ENCODE data around the gene SLC44A3. TPM values are rescaled to one million over a fixed set of nuclear protein-coding genes. Genes with fewer than 3 reads are reported as not detected.

Gene SLC44A3
- total and polyA plus RNA-seq, 2 of the 4 experiments (the other 2 are of a cell fraction) = 0.31 to 0.54 TPM

DNA sequence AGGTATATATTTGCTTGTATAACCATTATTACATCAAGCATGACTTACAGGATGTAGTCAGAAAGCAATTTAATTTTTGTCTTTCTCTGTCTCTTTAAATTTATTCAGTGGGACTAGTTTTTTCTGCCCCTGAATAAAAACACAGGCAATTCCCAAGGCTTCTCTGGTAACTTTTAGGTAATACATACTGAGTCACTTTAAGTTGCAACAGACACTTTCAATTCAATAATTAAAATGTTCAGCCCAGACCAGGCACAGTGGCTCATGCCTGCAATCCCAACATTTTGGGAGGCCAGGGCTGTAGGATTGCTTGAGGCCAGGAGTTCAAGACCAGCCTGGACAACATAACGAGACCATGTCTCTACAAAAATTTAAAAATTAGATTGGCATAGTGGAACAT lies 12.3 kb downstream of the SLC44A3 start:
- intact Hi-C loops (cut with micrococcal nuclease) (no loop called here), dilution Hi-C loops (cut with HindIII; ENCODE audit: low sequenced_read_pairs, unreplicated experiment) (no loop called here), in situ Hi-C loops (cut with MboI; ENCODE audit: low sequenced_read_pairs) (no loop called here)
- Histone ChIP-seq H4K20me1 (ENCODE audit: insufficient read depth, low read length) (no peaks in the 10 kb centered on the region), H3K36me3 (ENCODE audit: control insufficient read depth, insufficient read depth, low read length) (no peaks in the 10 kb centered on the region), H3K14ac (replicated peaks; ENCODE audit: low read depth, low read length) (no peak overlapping the region), H3K79me1 (ENCODE audit: low read depth in 1 of 2, low read length in 2 of 2) (no peaks in the 10 kb centered on the region), H2AK9ac (replicated peaks; ENCODE audit: low read depth, low read length, poor library complexity) (no peak overlapping the region), H2BK120ac (ENCODE audit: low read depth, low read length) (no peak overlapping the region), H3K4me1 (ENCODE audit: control insufficient read depth, insufficient read depth, low read length) (peaks cover 2% of the 10 kb centered on the region; the same call in 1 of the 2 replicates), H3K18ac (ENCODE audit: low read depth, low read length) (no peak overlapping the region; the same call in 1 of the 2 replicates), H3K27ac (ENCODE audit: insufficient read depth, low read length) (no peak overlapping the region), H2BK5ac (ENCODE audit: low read depth, low read length, poor library complexity, severe bottlenecking) (no peak overlapping the region), H3K4ac (ENCODE audit: low read depth, low read length) (0 out of 2 replicates have a peak overlapping the region, but pooled peaks have one; percentile 13), H3K9ac (ENCODE audit: low read depth, low read length) (no peak overlapping the region), H4K91ac (ENCODE audit: insufficient read depth, low read depth, low read length) (no peak overlapping the region), H3K4me2 (ENCODE audit: low read depth, low read length) (no peak overlapping the region), H3K56ac (ENCODE audit: extremely low read depth, insufficient read depth, low read length) (no peak overlapping the region), H2BK15ac (ENCODE audit: low read depth, low read length) (no peak overlapping the region), H2AFZ (replicated peaks; ENCODE audit: low read length, poor library complexity) (no peak overlapping the region), H3K27me3 (ENCODE audit: control insufficient read depth, insufficient read depth, low read length) (no peaks in the 10 kb centered on the region), H2BK20ac (ENCODE audit: low read depth, low read length) (no peak overlapping the region), H4K5ac (ENCODE audit: low read depth, low read length) (no peak overlapping the region), H3K4me3 (ENCODE audit: insufficient read depth, low read depth, low read length) (no peak overlapping the region), H3K23ac (ENCODE audit: low read depth, low read length) (no peak overlapping the region), H3K9me1 (ENCODE audit: insufficient read depth, low read length) (no peaks in the 10 kb centered on the region), H2AK5ac (ENCODE audit: low read depth, low read length) (no peak overlapping the region), H4K8ac (ENCODE audit: low read depth in 2 of 2, low read length in 2 of 2) (no peak overlapping the region), H3K9me3 (ENCODE audit: control insufficient read depth, insufficient read depth, low read length) (no peaks in the 10 kb centered on the region)
- no TSS peak for BruUV-seq (replicated peaks)
- ChIA-PET POLR2A (ENCODE audit: unreplicated experiment) (no interaction called here), CTCF (interaction anchor here (1.2 kb wide), 1 partner anchor 211 kb away, joined by 3 read pairs; no protein-coding TSS in a partner anchor)
- WGBS, 2 experiments (ENCODE audit: extremely low coverage in 2 of 2, insufficient read length in 1 of 2) = no CpG with 5 or more reads among the region's 1 CpG
- TF ChIP-seq POLR2A (IDR thresholded peaks at IDR 0.05; ENCODE audit: low read depth, low read length) (no peak), CEBPB (IDR thresholded peaks at IDR 0.05; ENCODE audit: low read depth, low read length) (peak; percentile 34; the same call in 1 of the 2 replicates)
- DNase-seq (peak; percentile 34), ATAC-seq (ENCODE audit: low read depth) (peak; percentile 71)

All from IMR-90 (cell line).